Right cardiac atrium (tissue), 5 donors: ENCODE measurements around the gene FIBCD1. TPM values are rescaled to one million over a fixed set of nuclear protein-coding genes. Genes with fewer than 3 reads are reported as not detected.
A peak's percentile ranks its signal among the peaks of the same experiment; 100 is the strongest.
"Not testable (repeated sequence)": the region's sequence is repeated elsewhere in the genome, so short reads cannot be mapped to it uniquely, and the experiment has no call there.

ENCODE experiments used
- ATAC-seq, 2 donors: fragments of 200-7000 bp; cut with Tn5 transposase; one replicate each; pipeline versions ENCODE4 v1.8.0 to v1.9.1; 2020; ENCODE audit warnings: moderate library complexity in 2 of 2, mild to moderate bottlenecking in 1 of 2
- DNase-seq, 3 donors: peaks; one replicate each; pipeline ENCODE4 v3.0.0-alpha.2; 2020
- H3K27ac ChIP-seq: one replicate; pipeline ENCODE4 v1.5.1; 2013; ENCODE audit warnings: mild to moderate bottlenecking, low read length, control low read depth, moderate library complexity
- H3K27me3 ChIP-seq: one replicate; pipeline ENCODE4 v1.6.1; 2013; ENCODE audit not compliant: control insufficient read depth, insufficient read depth
- H3K4me1 ChIP-seq: one replicate; pipeline ENCODE4 v1.6.1; 2013; ENCODE audit warnings: low read length; ENCODE audit not compliant: control insufficient read depth, insufficient read depth
- H3K4me3 ChIP-seq: one replicate; pipeline ENCODE4 v1.5.1; 2013; ENCODE audit warnings: low read length, control low read depth
- H3K9me3 ChIP-seq: one replicate; pipeline ENCODE4 v1.6.1; 2013; ENCODE audit warnings: low read length; ENCODE audit not compliant: control insufficient read depth
- WGBS: extraction: QIAGEN DNeasy Blood & Tissue Kit; methylation state at CpG from one replicate; pipeline ENCODE4 v1.1.7; 2013; 5-methylcytosine and 5-hydroxymethylcytosine counted together
- intact Hi-C, 4 donors: fragments of 100-400 bp; cut with DNase I; formaldehyde crosslinking; loops; one replicate each; pipeline versions ENCODE4 v1.11.0 to v1.14.0; 2022 to 2023
- polyA plus RNA-seq: library from polyadenylated mRNA; stranded (reverse); fragments of 200-250 nt; gene quantifications from one replicate; pipeline ENCODE4 v1.2.3, GENCODE V29; 2013
- total RNA-seq, 4 donors: library from RNA; stranded (reverse); fragmentation: NEBNext Ultra II Directional; extraction: Animal tissue kit (Norgen Biotek cat#: 25700); gene quantifications; one replicate each; pipeline ENCODE4 v1.2.1, GENCODE V29; 2021
- donor health status: healthy with polysubstance abuse.
- donor health status: DM: no; HTN: yes; CAD: no.
- donor health status: DM: no; HTN: no; CAD: no.
- donor health status: DM: no; HTN: yes; CAD: no; lungs with severe emphysema.
- donor health status: DM: yes; HTN: yes; CAD: no.

Gene FIBCD1
- total and polyA plus RNA-seq, 5 donors = 0.20 to 2.2 (median 0.46) TPM

DNA sequence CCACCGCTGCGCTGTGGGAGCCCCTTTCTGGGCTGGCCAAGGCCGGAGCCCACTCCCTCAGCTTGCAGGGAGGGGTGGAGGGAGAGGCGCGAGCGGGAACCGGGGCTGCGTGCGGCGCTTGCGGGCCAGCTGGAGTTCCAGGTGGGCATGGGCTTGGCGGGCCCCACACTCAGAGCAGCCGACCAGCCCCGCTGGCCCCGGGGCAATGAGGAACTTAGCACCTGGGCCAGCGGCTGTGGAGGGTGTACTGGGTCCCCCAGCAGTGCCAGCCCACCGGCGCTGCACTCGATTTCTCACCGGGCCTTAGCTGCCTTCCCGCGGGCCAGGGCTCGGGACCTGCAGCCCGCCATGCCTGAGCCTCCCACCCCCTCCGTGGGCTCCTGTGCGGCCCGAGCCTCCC lies 29.0 kb downstream of the FIBCD1 start:
- H3K27ac ChIP-seq, DNase-seq, H3K27me3 ChIP-seq, ATAC-seq, H3K4me1 ChIP-seq, H3K4me3 ChIP-seq, intact Hi-C loops, H3K9me3 ChIP-seq: not testable (repeated sequence)
- WGBS = 94% methylated on average over 27 of the region's 27 CpGs

DNA sequence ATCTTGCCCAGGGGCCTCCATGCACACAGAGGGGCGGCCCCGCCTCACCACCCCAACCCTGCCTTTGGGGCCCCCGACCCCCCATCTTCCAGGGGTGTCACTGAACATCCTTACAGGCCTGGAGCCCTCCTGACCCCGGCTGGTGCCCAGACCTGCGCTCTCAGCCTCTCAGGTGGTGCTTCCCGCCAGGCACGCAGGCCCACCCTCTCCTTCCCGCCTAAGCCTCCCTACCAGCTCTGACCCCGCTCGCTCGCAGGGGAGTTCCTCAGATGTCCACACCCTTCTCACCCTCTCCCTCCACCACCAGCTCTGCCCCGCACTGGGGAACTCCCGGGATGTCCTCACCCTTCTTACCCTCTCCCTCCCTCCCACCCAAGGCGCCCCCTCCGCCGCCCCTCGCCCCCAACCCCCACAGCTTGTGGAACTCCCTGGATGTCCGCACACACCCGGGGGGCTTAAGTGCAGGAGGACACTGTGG lies 30.1 kb downstream of the FIBCD1 start:
- DNase-seq = no peak
- ATAC-seq = peak in 1 of 2 donors; percentile 22
- Histone ChIP-seq H3K9me3 (no peaks in the 10 kb centered on the region), H3K4me1 (no peaks in the 10 kb centered on the region), H3K27ac (no peak overlapping the region), H3K27me3 (no peaks in the 10 kb centered on the region), H3K4me3 (no peak overlapping the region)
- WGBS = 87% methylated on average over 19 of the region's 19 CpGs
- intact Hi-C loops = no loop called here

DNA sequence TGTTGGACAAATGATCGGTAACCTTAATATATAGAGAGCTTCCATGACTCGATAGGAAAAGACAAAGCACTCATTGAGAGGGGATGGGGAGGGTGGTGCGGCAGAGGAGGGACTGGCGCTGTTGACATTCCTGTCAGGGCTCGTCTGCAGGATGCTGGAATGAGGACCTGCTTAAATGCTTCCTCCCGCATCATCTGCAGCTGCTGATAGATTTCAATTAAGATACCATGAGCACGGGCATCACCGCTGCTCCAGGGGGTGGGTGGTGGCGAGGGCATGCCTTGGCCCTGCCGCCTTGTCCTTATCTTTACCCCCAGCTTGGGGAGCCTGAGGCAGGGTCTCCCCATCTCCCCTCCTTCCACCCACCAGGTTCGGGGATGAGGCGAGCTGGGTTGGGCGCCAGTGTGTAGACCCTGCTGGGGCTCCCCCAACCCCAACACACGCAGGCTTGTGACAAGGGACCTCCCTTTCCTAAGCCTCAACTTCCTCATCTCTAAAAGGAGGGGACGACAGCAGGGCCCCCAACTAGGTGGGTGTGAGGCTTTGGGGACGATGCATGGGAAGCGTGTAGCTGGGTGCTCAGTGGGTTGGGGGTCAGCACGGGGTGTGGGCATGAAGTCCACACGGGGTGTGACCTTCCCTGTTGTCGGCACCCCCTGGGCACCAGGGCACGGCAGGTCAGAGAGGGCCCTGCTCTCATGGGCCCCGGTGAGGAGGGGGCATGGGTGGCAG lies 30.7 kb downstream of the FIBCD1 start:
- no peak overlapping the region for H3K27ac ChIP-seq
- H3K4me1 ChIP-seq = no peaks in the 10 kb centered on the region
- H3K9me3 ChIP-seq = no peaks in the 10 kb centered on the region
- WGBS = 62% methylated on average over 22 of the region's 22 CpGs
- no peak for DNase-seq
- ATAC-seq = peak in 1 of 2 donors; percentile 19
- H3K4me3 ChIP-seq = no peak overlapping the region
- intact Hi-C loops = no loop called here
- no peaks in the 10 kb centered on the region for H3K27me3 ChIP-seq

GRCh38 chr9:130906735-130907416 lies 32.2 kb downstream of the FIBCD1 start:
- no peak for DNase-seq
- no peaks in the 10 kb centered on the region for H3K4me1 ChIP-seq
- WGBS = 80% methylated on average over 21 of the region's 21 CpGs
- no peaks in the 10 kb centered on the region for H3K9me3 ChIP-seq
- intact Hi-C loops = no loop called here
- no peaks in the 10 kb centered on the region for H3K27me3 ChIP-seq
- H3K27ac ChIP-seq = no peak overlapping the region
- ATAC-seq = no peak
- no peak overlapping the region for H3K4me3 ChIP-seq

GRCh38 chr9:130905902-130906734 lies 32.9 kb downstream of the FIBCD1 start:
- Histone ChIP-seq H3K9me3 (no peaks in the 10 kb centered on the region), H3K27me3 (no peaks in the 10 kb centered on the region), H3K4me1 (no peaks in the 10 kb centered on the region), H3K27ac (no peak overlapping the region), H3K4me3 (no peak overlapping the region)
- WGBS = 78% methylated on average over 24 of the region's 24 CpGs
- ATAC-seq (no peak), DNase-seq (no peak)
- intact Hi-C loops = no loop called here

GRCh38 chr9:130905125-130905901 lies 33.7 kb downstream of the FIBCD1 start:
- no peak for ATAC-seq

DNA sequence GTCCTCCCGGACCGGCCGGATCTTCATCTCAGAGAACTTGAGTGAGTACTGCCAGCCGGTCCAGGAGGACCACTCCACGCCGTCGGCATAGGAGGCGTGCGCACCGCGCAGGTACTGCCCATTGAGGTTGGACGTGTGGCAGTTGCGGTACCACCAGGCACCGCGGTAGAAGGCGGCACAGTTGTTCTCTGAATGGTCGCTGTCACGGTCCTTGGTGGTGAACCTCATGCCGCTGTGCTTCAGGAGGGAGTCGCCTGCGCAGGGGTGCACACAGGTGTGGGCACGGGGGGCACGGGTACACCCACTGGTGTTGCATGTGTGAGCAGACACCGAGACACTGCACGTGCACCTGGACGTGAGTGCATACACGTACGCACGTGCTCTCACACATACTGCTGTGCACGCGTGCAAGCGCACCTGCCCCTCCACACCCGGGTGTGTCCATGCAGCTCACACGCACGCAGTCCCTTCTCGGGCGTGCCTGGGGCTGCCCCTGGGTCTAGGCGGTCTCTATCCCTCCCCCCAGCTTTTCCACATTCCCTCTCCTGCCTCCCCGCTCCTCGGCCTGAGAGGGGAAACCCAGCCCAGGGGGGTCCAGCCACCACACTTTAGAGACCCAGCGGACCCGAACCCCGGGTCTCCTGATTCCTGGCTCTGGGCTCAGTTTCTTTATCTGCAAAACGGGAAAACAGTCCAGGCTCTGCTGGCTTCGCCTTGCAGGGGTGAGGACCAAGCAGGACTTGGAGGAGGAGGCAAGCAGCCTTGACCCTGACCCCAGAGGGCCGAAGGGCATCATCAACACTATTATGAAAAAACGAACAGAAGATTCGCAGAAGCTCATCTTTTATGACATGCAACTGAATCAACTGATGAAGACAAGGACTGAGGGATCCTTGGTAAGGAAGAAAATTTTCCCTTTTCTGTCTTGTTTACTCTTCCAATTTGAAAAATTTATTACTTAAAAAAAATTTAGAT lies 34.7 kb downstream of the FIBCD1 start:
- Histone ChIP-seq H3K4me3 (no peak overlapping the region), H3K9me3 (no peaks in the 10 kb centered on the region), H3K4me1 (no peaks in the 10 kb centered on the region), H3K27me3 (no peaks in the 10 kb centered on the region), H3K27ac (no peak overlapping the region)
- ATAC-seq = no peak
- intact Hi-C loops = no loop called here
- DNase-seq = peak in 1 of 3 donors; percentile 46
- WGBS = 89% methylated on average over 48 of the region's 48 CpGs

More at GRCh38 chr9:130905125-130905901, 33.7 kb downstream of the FIBCD1 start:
- H3K27me3 ChIP-seq = no peaks in the 10 kb centered on the region
- H3K4me1 ChIP-seq = no peaks in the 10 kb centered on the region
- 90% methylated on average over 24 of the region's 24 CpGs for WGBS
- H3K4me3 ChIP-seq = no peak overlapping the region
- DNase-seq = no peak
- intact Hi-C loops = no loop called here
- no peaks in the 10 kb centered on the region for H3K9me3 ChIP-seq
- no peak overlapping the region for H3K27ac ChIP-seq

GRCh38 chr9:130903194-130904069 lies 35.6 kb downstream of the FIBCD1 start:
- DNase-seq (peak in 1 of 3 donors; percentile 58), ATAC-seq (no peak)
- H3K4me1 ChIP-seq = no peaks in the 10 kb centered on the region
- no peaks in the 10 kb centered on the region for H3K9me3 ChIP-seq
- no peak overlapping the region for H3K4me3 ChIP-seq
- intact Hi-C loops = no loop called here
- H3K27ac ChIP-seq = no peak overlapping the region
- H3K27me3 ChIP-seq = no peaks in the 10 kb centered on the region
- 70% methylated on average over 25 of the region's 25 CpGs for WGBS
